Dermis blood vessel endothelial cell (primary cell): Measurements from ENCODE around the gene UGGT2. TPM values are rescaled to one million over a fixed set of nuclear protein-coding genes. Genes with fewer than 3 reads are reported as not detected.
"Not testable (repeated sequence)": the region's sequence is repeated elsewhere in the genome, so short reads cannot be mapped to it uniquely, and the experiment has no call there.

Experiments used
- DNase-seq: peaks from one replicate; pipeline ENCODE4 v3.0.0; 2010
- total RNA-seq: library from RNA; depleted of rRNA; stranded (reverse); fragments of >200 nt; gene quantifications from 2 replicates; pipeline ENCODE4 v1.2.3, GENCODE V29; 2014

UGGT2 gene
- total RNA-seq, 1 donor from 2014 or later: 32.8 TPM

DNA sequence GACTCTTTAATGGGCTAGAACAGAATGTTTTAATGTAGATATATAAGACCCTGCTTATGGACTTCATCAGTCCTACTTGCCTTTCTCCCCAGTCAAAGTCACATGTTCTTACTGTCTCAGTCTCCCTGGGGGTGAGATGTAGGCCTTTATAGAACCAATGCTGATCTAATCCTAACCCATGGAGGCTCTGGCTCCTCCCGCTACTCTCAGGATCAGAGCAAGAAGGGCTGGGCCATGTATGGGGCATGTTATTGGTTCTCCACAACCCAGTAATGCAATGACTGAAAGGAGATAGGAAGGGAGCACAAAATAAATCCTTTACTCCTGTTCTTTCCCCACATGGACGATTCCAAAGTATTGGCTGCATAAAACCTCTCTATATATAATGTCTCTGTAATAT is 82.3 kb downstream of the UGGT2 start:
- no peak for DNase-seq

GRCh38 chr13:95968906-95969305 is 84.3 kb downstream of the UGGT2 start:
- DNase-seq: no peak

DNA sequence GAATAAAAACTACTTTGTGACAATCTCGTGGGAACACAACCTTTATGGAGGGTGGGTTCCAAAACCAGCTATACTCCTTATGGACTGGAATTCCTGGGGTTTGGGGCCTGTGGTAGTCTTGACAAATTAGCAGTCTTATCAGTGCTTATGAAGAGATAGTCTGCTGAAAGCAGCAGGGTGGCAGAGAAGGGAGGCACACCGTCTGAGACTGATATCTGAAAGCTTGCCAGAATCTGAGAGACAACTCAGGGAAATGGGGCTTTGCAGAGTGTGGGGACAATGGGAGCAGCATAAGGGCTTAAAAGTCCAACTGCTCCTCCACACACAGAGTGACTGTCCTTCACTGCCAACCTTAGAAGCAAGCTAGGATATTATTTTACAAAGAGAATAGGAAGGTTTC is 95.9 kb downstream of the UGGT2 start:
- no peak for DNase-seq

DNA sequence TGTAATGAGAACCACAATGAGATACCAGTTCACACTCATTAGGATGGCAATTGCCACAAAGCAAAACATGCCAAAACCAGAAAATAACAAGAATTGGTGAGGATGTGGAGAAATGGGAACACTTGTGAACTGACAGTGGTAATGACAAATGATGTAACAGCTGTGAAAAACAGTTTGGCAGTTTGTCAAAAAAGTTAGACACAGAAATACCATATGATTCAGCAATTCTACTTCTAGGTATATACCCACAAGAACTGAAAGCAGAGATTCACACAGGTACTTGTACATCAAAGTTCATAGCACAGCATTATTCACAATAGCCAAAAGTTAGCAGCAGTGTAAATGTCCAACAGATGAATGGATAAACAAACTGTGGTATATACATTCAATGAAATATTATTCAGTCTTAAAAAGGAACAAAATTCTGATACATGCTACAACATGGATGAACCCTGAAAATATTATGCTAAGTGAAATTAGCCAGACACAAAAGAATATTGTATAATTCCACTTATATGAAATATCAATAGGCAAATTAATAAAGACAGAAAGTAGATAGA is 96.5 kb downstream of the UGGT2 start:
- peak; percentile 6 for DNase-seq

DNA sequence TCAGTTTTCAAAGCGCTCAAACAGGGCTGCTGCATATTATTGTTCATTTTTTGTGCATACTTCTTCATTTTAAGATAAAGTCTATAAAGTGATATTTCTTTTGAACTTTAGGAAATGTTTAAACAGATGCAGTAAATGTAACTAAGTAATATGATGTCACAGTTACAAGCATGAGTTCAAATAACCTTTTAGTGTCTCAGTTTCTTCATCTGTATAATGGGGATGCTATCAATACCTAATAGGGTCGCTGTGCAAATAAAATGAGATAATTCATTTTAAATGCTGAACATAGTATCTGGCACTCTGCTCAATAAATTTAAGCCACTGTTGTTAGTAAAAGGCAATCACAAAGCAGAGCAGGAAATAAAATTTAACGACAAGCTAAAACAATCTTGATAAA is 97.5 kb downstream of the UGGT2 start:
- DNase-seq: no peak

- no peak for DNase-seq
Measured at GRCh38 chr13:95955255-95955654, 97.9 kb downstream of the UGGT2 start.

- no peak for DNase-seq
Measured at GRCh38 chr13:95954266-95954665, 98.9 kb downstream of the UGGT2 start.

- no peak for DNase-seq
Measured at GRCh38 chr13:95950103-95950502, 103.1 kb downstream of the UGGT2 start.

GRCh38 chr13:95948656-95949055 is 104.5 kb downstream of the UGGT2 start:
- peak; percentile 26 for DNase-seq

DNA sequence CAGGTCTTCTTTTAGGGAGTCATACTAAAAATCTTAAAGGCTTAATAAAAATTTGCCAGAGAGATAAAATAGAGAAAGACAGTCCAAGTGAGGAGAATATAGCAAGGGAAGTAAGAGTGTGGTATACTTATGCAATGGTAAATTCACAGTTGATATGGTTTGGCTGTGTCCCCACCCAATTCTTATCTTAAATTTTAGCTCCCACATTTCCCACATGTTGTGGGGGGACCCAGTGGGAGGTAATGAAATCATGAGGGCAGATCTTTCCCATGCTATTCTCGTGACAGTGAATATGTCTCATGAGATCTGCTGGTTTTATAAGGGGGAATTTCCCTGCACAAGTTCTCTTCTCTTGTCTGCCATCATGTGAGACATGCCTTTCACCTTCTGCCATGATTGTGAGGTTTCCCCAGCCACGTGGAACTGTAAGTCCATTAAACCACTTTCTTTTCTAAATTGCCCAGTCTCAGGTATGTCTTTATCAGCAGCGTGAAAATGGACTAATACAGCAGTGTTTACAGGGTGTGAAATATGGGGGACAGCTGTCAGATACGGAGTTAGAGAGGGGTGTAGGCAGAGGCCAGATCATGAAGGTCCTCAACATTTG is 115.4 kb downstream of the UGGT2 start:
- DNase-seq: no peak

- DNase-seq: no peak
Measured at GRCh38 chr13:95931300-95932025, 121.7 kb downstream of the UGGT2 start.

GRCh38 chr13:95929430-95929829 is 123.8 kb downstream of the UGGT2 start:
- DNase-seq: no peak

DNA sequence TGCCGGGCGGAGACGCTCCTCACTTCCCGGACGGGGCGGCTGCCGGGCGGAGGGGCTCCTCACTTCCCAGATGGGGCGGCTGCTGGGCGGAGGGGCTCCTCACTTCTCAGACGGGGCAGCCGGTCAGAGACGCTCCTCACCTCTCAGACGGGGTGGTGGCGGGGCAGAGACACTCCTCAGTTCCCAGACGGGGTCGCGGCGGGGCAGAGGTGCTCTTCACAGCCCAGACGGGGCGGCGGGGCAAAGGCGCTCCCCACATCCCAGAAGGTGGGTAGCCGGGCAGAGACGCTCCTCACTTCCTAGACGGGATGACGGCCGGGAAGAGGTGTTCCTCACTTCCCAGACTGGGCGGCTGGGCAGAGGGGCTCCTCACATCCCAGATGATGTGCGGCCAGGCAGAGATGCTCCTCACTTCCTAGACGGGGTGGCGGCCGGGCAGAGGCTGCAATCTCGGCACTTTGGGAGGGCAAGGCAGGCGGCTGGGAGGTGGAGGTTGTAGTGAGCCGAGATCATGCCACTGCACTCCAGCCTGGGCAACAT is 124.8 kb downstream of the UGGT2 start:
- DNase-seq: not testable (repeated sequence)

GRCh38 chr13:95926231-95926630 is 127.0 kb downstream of the UGGT2 start:
- no peak for DNase-seq

GRCh38 chr13:95924389-95924994 is 128.7 kb downstream of the UGGT2 start:
- peak; percentile 21 for DNase-seq

DNA sequence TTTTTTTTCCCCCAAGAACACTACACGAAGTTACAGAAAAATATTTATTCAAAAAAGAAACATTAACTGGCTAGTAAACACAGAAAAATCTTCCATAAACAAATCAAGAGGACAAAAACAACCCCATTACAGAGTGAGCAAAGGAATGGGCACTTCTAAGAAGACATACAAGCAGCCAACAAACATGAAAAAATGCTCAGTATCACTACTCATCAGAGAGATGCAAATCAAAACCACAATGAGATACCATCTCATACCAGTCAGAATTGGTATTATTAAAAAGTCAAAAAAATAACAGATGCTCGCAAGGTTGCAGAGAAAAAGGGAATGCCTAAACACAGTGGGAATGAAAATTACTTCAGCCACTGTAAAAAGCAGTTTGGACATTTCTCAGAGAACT is 131.7 kb downstream of the UGGT2 start:
- no peak for DNase-seq

GRCh38 chr13:95920485-95920884 is 132.7 kb downstream of the UGGT2 start:
- DNase-seq: no peak

DNA sequence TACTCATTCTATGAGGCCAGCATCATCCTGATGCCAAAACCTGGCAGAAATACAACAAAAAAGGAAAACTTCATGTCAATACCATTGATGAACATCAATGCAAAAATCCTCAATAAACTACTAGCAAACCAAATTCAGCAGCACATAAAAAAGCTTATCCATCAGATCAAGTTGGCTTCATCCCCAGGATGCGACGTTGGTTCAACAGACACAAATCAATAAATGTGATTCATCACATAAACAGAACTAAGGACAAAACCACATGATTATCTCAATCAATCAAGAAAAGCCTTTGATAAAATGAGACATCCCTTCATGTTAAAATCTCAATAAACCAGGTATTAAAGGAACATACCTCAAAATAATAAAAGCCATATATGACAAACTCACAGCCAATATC is 134.3 kb downstream of the UGGT2 start:
- DNase-seq: no peak

DNA sequence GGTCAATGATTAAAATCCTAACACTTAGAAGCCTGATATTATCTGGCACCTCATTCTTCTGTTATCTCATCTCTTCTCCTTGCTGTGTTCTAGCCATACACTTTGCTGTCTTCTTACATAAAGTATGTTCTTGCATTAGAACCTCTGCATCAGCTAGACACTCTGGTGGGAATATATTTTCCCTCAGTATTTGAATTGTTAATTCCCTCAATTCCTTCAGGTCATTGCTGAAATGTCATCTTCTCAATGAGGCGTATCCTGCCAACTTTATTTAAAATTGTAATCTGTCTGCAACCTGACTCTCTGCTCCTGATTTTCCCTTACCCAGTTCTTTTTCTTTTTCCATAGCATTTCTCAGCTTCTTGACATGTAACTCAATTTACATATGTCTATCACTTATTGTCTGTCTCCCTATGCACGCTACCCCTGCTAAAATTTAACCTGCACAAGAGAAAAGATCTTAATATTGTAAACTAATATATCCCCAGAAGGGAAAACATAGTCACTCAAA is 138.2 kb downstream of the UGGT2 start:
- DNase-seq: no peak

GRCh38 chr13:95906999-95907398 is 146.2 kb downstream of the UGGT2 start:
- DNase-seq: no peak

DNA sequence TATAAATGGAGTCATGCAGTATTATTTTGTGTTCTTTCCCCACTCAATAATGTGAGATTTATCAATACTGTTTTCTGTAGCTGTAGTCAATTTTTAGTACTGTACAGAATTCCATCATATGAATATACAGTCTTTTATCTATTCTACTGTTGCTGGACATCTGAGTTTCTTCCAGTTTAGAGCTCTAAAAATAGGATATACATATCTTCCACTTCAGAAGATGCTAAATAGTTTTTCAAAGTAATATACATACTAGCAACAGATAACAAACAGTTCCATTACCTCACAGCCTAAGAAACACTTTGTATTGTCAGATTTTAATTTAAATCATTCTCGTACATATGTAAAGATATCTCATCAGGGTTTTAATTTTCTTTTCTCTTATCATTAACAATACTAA is 149.6 kb downstream of the UGGT2 start:
- DNase-seq: no peak

DNA sequence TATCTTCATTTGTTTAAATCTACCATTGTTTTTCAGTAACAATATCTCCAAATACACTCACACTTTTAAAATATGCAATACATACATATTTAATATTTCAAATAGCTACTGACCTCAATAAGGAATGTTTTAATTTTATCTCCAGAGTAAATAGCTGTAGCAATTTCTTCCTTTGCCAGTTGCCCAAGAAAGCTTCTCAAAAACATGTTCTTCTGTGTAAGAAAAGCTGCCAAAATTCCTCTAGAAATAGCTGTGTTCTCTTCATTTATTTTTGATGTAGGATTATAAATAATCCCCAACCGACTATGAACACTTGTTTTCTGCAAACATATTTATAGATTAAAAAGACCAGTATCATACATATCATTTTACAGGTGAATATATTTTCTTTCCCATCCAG is 150.5 kb downstream of the UGGT2 start:
- no peak for DNase-seq

- DNase-seq: no peak
Measured at GRCh38 chr13:95898256-95898655, 154.9 kb downstream of the UGGT2 start.
